GM21786 (cell line): ENCODE results near the gene FCER1G.

Experiments
- ATAC-seq: cut with Tn5 transposase; IDR thresholded peaks from one replicate; pipeline ENCODE4 v1.9.1; 2021; ENCODE audit not compliant: unreplicated experiment

FCER1G gene

DNA sequence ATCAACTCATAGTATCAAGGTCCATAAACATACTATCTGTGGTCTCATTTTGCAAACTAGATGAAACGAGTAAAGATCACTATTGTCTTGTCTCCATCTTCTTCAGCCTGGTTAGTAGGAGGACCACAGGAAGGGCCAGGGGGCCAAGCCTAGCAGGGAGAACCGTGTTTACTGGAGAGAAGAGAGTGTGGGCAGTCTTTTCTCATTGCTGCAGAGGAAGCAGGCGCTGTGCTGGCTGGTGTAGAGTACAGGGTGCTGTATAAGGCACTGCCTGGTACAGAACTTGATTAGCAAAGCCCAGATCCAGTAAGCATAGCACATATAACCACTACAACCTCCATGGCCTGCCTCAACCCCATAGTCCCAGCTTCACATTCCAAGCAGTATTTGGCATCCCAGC lies 27.8 kb upstream of the FCER1G start:
- no peak for ATAC-seq

DNA sequence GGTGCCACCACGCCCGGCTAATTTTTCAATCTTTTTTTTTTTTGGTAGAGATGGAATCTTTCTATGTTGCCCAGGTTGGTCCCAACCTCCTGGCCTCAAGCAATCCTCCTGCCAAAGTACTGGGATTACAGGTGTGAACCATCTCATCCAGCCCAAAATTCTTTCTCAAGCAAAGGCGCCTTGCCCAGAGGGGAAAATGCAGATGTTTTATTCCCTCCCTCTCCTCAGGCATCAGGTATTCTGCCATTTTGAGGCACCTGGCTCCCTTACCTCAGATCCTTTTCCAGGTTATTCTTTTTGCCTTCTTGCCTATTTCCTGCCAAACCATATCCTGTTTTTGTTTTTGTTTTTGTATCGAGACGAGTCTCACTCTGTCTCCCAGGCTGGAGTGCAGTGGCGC lies 26.7 kb upstream of the FCER1G start:
- ATAC-seq, result no peak

DNA sequence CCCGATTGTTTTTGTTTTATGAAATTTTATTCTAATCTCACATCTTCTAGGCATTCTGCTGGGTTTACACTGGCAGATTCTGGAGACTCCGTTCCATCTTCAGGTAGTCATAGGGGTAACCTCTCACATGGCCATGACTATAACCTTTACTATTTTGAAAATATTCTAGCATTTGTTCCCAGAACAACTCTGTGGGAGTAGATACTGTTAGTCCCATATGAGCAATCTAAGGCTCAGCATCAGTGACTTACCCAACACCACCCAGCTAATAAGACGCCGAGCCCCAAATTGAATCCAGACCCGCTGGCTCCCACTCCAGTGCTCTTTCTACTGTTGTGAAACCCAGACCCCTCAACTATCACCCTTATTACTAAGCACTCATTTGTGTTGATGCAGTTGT lies 26.1 kb upstream of the FCER1G start:
- ATAC-seq, result no peak

DNA sequence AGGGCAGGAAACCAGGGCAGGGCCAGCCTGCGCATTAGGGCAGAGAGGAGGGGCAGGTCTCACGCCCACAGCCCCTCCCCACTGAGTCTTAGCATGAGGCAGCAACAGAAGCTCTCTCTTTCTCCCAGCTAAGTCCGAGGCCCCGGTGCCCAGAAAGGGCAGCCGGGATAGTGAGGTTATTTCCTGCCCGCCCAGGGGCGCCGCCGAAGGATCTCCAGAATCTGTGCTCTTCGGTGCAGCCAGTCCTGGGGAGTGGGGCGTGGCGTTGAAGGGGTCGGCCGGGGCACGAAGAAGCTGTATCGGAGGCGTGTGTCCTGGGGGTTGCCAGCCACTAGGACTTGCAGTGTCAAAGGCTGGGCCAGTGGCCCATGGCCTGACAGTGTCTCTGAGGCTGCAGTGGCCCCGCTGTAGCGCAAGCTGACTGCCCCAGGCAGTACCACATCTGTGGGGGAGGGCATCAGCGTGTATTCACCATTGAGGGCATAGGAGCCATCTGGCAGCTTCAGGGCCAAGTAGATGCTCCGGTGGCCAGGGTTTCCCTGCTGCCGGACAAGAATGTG lies 24.1 kb upstream of the FCER1G start:
- no peak for ATAC-seq

DNA sequence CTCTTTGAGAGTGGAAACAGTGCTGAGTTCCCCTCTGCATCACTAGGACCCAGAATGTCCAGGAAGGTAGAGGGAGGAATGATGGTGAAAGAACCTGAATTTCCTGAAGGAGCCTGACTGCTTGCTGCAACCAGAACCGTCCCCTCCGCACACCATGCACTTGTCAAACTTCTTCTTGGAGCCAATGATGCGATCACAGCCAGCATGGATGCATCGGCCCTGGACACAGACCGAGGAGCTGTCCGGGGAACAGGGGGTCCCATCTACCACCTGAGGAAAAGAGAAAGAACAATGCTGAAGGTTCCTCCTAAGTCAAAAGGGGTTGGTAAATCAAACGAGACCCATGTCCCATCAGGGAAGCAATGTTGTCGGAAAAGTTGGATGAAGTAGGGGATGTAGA lies 23.1 kb upstream of the FCER1G start:
- no peak for ATAC-seq

DNA sequence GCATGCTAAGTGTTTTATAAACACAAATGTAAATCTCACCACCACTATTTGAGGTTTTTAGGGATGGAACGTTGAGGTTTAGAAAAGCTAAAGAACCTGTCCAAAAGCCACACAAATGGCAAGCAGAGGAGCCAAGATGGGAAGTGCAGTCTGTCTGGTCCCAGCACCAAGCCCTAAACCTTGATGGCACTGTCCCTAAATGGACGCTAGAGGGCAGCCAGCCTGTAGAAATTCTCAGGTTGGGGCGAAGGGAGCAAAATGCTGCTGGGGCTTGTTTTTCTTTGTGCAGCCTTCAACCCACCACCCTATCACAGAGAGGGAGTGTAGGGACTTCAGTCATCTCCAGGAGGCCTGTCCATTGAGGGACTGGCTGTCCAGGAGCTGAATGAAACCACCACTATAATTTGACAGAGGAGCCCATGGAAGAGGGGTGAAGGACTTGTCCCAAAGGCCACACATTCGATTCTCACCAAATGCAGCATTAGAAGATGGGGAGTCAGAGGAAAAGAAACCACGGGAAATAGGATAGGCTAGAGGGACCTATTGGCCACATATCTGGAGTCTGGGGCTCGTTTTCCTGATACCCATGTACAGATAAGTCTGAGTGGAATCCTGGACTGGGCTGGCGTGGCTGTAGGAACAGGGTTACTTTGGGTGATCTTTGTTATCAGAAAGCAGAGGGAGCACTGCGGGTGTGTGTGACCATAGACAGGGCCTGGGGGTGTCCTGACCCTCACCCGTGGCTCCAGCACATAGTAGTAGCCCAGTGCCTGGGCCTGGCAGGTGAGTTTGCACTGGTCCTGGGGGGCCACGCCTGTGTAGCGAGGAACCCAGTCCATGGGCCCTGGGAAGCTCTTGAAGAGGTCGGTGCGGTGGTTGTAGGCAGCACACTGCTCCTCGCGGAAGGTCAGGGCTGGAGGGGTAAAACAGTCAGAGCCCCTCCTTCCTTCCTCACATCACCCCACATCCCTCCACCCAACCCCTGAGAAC lies 22.3 kb upstream of the FCER1G start:
- peak; percentile 59 for ATAC-seq

DNA sequence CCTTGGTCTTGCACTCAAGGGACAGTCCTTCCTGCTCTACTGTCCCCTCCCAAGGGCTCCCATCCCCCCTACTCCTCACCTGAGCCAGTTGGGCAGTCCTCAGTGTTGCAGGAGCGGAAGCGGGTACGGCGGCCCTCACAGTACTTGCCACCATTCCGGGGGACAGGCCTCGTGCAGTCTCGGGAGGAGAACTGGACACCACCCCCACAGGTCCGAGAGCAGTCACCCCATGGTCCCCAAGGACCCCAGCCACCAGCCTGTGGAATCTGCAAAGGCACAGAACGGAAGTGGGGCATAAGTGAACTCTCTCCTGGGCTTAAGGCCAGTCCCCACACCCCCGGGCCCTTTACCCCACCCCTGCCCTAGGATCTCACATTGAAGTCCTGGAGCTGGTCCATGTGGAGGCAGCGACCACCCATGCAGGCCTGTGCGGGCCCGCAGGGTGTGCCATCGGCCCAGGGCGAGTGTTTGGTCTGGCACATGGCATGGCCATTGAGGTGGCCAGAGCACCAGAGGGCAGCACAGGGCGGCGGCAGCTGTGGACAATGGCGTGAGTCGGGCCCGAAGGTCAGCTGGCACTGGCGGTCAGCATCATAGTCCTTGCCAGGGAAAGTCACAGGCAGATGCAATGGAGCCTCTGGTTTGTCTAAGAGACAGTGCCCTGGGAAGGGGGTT lies 21.4 kb upstream of the FCER1G start:
- no peak for ATAC-seq

DNA sequence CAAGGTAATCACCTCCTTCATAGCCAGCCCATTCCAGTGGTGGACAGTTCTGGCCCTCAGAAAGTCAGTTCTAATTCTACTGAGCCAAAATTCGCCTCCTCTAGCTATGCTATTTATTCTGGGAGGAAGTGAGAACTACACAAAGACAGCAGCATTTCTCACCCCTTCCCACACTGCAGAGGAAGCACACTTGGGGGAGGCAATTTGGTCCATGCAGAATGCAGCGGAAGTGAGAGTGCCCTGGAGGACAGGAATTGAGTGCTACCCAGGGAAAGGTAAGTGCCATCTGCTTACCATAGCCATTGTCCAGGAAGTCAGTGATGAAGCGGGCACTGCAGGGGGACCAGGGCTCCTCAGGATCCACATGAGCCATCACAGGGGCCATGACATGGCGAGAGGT lies 19.9 kb upstream of the FCER1G start:
- ATAC-seq, result peak; percentile 78

DNA sequence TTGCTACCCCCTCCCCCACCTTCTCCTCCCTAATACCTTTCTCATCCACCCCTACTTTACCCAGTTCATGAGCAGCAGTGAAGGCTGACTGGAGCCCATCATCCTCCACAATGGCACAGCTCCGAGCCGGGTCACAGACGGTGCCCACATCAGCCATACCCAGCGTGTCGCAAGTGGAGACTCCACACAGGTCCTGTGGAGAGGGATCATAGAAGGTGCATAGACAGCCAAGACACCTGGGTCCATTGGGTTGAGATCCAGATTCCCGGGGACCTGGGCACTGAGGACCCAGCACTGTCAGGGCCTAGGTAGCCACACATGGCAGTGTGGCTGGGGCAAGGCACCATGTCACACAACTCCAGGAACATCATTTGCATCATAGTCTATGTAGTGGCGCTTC lies 19.0 kb upstream of the FCER1G start:
- ATAC-seq, result no peak

DNA sequence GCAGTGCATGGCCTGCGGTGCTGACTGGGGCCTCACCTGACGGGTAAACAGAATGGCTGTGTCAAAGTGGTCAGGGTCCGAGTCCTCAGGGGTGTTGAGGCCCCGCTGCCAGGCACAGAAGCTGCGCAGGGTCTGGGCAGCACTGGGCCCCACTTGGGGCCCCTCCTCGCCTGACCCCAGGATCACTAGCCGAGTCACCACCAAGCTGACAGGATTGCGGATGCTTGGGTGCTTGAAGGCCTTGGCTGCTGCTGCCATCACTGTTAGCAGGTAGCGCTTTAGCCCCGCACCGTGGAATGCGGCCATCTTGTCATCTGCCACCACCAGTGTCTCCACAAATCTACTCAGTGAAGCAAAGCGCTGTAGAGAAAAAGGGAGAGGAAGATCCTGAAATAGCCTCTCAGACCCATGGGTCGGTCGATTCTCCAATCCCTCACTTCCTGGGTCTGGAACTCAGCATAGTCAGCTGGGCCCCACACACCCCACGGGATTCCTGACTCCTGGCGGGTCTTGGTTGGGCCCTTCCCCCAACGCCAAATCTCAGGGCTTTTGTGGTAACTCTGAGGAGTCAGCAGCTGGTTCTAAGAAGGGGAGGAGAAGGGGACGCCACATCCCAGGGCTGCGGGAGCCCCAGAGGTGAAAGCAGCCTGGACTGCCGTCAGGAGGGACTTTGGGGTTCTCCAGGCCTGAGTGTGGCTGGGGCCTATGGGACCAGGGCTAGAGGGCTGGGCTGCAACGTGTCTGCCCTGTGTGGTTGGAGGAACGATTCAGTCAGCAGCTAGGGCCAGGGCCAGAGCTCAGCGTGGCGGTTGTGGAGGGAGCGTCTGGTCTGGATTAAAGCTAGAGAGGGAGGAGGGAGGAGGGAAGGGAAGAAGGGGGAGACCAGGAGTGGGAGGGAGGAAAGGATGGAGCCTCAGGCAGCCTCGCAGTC lies 18.3 kb upstream of the FCER1G start:
- no peak for ATAC-seq

DNA sequence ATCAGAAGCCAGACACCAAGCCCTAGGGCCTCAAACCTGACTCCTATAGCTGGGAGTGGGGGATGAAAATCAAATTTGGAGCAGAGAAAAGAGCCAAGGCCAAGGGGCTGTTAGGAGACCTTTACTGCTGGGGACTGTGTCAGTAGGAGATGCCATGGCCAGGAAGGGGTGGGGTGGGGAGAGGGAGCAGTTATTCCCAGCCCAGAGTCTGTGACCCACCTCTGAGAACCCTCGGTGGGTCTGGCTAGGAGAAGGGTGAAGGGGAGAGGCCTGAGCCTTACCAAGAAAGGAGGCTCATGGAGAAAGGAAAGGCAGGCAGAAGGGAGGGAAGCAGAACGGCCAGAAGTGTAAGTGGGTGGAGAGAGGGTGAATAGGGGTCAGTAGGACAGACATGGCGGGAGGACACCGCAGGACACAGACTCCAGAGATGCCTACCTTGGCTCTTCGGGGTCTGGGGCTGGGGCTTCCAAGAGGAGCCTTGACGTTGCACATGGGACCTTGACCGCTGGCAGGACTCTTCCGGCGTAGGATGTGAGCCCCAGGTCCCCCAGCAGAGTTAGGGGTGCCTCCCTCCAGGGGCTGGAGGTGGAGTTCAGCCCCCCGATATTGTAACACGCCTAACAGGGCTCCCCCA lies 17.4 kb upstream of the FCER1G start:
- no peak for ATAC-seq

DNA sequence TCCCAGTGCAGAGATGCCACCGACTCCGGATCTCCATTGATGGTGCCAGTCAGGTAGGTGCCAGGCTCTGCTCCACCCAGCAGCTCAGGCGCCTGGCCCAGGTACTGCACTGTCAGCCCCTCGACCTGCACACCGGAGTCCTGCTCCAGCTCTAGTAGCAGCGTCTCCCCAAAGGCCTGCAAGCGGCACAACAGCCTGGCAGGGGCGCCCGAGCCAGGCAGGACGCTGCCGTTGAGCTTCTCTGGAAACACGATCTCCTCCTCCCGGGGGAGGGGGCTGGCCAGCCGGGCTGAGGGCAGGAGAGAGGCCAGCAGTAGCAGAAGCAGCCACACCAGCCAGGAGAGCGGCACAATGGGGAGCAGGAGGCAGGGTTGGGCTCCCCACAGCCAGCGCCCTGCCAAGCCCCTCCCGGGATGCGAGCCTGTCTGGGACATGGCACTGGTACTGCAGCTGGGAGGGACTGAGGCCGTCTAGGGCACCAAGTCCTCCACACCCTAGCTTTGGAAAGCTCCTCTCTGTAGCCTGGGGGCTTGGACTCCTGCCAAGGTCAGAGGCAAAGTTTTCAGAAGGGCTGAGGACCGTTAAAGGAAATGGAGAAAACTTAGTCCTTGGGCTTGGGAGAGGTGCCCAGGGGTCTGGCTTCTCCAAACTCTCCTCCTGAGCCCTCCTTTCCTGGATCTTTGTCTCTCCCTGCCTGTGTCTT lies 16.8 kb upstream of the FCER1G start:
- ATAC-seq, result no peak

DNA sequence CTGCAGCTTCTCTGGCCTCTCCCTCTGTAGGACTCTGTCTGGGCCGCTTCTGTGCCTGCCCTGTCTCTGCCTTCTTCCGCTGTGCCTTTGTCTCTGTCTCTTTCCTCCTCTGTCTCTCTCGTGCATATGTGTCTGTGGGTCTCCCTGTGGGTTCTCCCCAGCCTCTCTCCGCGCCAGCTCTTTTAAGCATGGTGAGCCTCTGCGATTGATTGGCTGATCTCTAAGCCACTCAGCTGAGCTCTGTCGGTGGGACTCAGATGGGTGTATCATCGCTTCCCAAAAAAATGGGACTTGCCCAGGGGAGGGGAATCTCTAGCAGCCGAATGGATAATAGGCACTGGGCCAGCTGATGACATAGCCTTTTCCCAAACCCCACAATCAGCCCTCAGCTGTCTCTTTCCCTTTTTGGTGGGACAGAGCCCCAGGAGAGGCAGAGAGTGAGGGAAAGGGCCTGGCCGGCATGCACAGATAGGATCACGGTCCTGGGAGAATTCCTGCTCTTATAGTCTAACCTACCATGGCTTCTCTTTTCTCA lies 16.1 kb upstream of the FCER1G start, which contains the start of gene ADAMTS4:
Gene ADAMTS4 (minus strand): TSS at position 158 of the 535 bp plus-strand sequence. CDS start 427 bp downstream, outside the sequence.
- ATAC-seq, result no peak

DNA sequence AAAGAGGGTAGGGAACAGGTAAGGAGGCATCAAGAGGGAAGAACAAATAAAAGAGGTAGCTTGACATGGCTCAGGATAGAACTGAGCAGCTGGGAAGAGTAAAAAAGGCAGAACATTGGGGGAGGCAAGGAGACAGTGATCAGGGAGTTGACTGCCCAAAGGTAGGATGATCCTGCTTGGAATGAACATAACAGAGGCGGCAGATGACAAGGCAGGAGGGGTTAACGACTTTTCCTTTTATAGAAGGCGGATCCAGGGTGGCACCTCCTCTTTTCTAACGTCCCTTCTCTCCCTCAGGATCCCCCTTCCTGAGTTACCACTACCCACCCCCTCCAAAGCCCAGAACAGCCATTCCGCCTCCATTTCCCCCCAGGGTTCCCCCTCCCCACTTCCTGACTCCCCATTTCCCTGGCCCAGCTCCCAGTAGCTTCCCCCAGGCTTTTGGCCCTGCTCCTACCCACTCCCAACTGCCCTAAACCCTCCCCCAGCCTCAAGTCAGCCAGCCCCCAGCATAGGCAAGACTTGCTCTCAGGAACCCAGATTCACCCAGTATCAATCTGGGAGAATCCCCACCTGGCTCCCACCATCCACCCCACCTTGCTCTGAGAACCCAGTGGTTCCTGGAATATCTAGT lies 15.5 kb upstream of the FCER1G start:
- no peak for ATAC-seq

DNA sequence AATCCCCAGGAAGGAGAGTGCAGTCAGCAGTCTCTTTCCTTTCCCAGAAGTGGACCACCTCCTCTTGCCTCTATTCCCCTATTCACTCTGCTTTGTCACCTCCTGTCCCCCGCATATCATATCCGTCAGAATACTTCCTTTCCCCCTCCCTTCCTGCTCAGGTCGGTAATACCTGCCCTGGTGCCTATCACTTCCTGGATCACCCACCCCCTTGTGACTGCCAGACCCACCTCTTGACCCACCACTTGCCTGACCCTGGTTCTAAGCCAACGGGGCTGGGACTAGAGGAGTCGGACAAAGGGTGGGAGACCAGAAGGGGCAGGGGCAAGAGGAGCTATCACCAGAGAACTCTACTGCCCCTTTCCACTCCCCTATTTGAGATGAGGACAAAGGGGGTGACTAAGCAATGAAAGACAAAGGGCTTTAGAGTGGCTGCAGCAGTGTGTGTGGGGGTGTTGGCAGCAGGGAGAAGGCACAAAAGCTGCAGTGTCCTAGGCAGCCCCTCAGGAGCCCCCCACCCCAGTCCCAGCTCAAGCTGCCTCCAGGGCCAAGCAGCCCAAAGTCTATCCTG lies 14.6 kb upstream of the FCER1G start:
- no peak for ATAC-seq

DNA sequence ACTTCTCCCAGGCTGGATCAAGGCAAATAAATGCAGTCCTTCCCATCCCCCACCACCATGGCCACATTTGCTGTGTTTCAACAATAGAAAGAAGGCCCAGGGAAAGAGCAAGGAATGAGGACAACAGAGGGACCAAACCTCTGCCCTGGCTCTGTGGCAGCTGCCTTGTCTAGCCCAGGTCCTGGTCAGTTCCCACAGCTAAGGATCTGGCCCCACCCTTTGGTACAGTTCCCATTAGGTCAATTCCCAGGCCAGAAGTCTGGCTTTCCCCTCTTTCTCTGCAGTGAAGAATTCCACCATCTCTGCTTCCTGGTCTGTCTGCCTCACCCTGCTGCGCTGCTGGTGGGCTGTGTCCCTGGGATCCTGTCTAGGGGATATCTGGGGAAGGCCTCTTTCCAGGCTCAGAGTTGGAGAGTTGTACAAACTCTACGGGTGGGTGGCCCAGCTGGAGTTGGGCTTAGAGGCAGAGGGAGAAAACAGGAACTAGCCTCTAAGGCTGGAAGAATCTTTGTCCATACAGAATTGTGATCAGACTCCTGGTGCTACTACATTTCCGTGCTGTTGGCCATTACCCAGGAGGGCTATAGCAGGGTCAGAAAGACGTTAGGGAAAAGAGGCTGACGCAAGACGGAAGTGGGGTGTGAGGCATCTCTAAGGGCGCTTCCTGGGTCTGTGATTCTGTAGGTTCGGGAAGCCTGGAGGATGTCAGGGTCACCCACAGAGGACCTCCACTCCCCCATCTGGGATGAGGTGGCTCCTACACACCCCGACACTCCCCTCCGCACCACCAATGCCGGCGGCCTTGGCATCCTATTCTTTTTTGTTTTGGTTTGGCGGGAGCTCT lies 13.9 kb upstream of the FCER1G start:
- no peak for ATAC-seq

DNA sequence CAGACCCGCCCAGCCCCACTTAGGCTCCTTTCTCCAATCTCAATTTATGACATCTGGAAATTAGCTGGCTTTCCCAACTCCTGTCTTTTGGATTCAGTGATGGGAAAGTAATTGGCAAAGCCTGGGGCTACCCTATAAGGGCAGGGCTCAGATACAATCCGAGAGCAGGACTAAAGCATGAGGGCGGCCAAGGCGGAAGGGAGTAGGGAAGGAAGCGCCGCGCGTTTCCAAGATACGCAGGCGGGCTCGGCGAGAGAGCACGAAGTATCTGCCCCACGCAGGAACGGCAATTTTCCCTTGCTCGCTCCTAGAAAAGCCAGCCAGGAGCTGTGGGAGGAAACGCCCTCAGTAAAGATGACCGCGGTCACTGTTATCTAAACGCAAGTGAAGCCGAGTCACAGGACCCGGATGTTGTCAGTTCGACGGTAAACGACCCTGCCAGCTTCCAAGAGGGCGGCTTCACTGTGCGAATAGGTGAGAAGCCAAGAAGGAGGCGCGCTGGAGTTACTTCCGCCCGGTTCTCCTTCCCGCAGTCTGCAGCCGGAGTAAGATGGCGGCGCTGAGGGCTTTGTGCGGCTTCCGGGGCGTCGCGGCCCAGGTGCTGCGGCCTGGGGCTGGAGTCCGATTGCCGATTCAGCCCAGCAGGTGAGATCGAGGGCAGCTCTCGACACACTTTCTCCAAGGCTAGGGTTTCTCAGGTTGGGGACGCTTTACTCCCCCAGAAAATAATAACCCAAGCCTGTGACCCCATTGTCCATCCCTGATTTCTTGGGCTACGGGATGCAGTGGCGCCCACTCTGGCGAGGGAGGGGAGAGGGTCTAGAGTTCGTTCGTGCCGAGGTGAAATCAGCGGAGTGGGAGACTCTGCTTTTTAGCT lies 13.0 kb upstream of the FCER1G start, which contains the start of gene NDUFS2:
Gene NDUFS2 (plus strand): TSS at position 532 of the 877 bp plus-strand sequence. CDS start 19 bp downstream, at position 551.
- ATAC-seq, result peak; percentile 98
